GM12878 (cell line): ENCODE results near the gene CIAO2B. TPM values are rescaled to one million over a fixed set of nuclear protein-coding genes. Genes with fewer than 3 reads are reported as not detected.

Source experiments
- ATAC-seq: fragments of 200-7000 bp; cut with Tn5 transposase; 3 replicates; pipeline ENCODE4 v1.9.1; 2020; ENCODE audit warnings: mild to moderate bottlenecking, moderate library complexity
- BruUV-seq: library from RNA; stranded (reverse); fragments of 400-500 nt; replicated peaks from 2 replicates; lab custom pipeline; 2021; lab: Mats Ljungman, UMichigan
- CTCF ChIA-PET: fragments of 300-600 bp; sonication (Branson Sonifier 250); formaldehyde crosslinking; extraction: SDS; loops from one replicate; lab custom pipeline; 2021; ENCODE audit warnings: inconsistent platforms; lab: Yijun Ruan, JAX
- POLR2A ChIA-PET: fragments of 350-600 bp; formaldehyde crosslinking; extraction: SDS; loops from one replicate; lab custom pipeline; 2021; ENCODE audit warnings: inconsistent platforms; lab: Charles Lee
- RAD21 ChIA-PET: fragments of 300-600 bp; sonication (Branson Sonifier 250); formaldehyde crosslinking; loops from one replicate; lab custom pipeline; 2023; ENCODE audit warnings: antibody characterized with exemption; ENCODE audit not compliant: unreplicated experiment; lab: Charles Lee
- SMC1A ChIA-PET: fragments of 300-600 bp; sonication (Branson Sonifier 250); formaldehyde crosslinking; loops from one replicate; lab custom pipeline; 2023; ENCODE audit not compliant: unreplicated experiment, uncharacterized antibody; lab: Charles Lee
- DNase-seq: peaks from one replicate; pipeline ENCODE4 v3.0.0-alpha.2; 2011; ENCODE audit warnings: low read depth, low spot score
- FAIRE-seq: peaks from 3 replicates; lab custom pipeline; 2011; peaks lifted over from hg19 to GRCh38; lab: Jason Lieb, UNC
- H2AFZ ChIP-seq: 2 replicates; pipeline ENCODE4 v1.6.0; 2011; ENCODE audit warnings: low read depth, low read length, control low read depth; ENCODE audit not compliant: control insufficient read depth
- H3K27ac ChIP-seq: 2 replicates; pipeline ENCODE4 v1.5.1; 2011; ENCODE audit warnings: control low read depth; ENCODE audit not compliant: control insufficient read depth, insufficient read depth
- H3K27me3 ChIP-seq, 2 experiments: replicated peaks in 1 of 2; 2 replicates each; pipeline versions ENCODE4 v1.6.0 to v1.6.1; 2011; ENCODE audit warnings: low read length in 1 of 2; ENCODE audit not compliant: control insufficient read depth in 2 of 2, insufficient read depth in 2 of 2
- H3K36me3 ChIP-seq, 2 experiments: 2 replicates each; pipeline ENCODE4 v1.5.1; 2011; ENCODE audit warnings: low read length in 1 of 2; ENCODE audit not compliant: control insufficient read depth in 2 of 2, insufficient read depth in 2 of 2
- H3K4me1 ChIP-seq: 2 replicates; pipeline ENCODE4 v1.6.1; 2011; ENCODE audit warnings: mild to moderate bottlenecking, low read length, moderate library complexity, mixed read lengths; ENCODE audit not compliant: control insufficient read depth, insufficient read depth
- H3K4me2 ChIP-seq: 2 replicates; pipeline ENCODE4 v1.6.0; 2011; ENCODE audit warnings: control low read depth; ENCODE audit not compliant: control insufficient read depth, insufficient read depth
- H3K4me3 ChIP-seq: fragments of 200-600 bp; sonication (generic); 2 replicates; pipeline ENCODE4 v1.5.1; 2016
- H3K79me2 ChIP-seq: 2 replicates; pipeline ENCODE4 v1.6.0; 2011; ENCODE audit warnings: low read length; ENCODE audit not compliant: control insufficient read depth, insufficient read depth
- H3K9ac ChIP-seq: 2 replicates; pipeline ENCODE4 v1.8.0; 2011; ENCODE audit warnings: low read length, control low read depth, mixed read lengths; ENCODE audit not compliant: control insufficient read depth, insufficient read depth
- H3K9me3 ChIP-seq: replicated peaks from 3 replicates; pipeline ENCODE4 v1.5.1; 2011; ENCODE audit warnings: mild to moderate bottlenecking, low read length; ENCODE audit not compliant: control insufficient read depth, insufficient read depth
- H4K20me1 ChIP-seq: 2 replicates; pipeline ENCODE4 v1.6.0; 2011; ENCODE audit not compliant: control insufficient read depth, insufficient read depth
- E4F1 ChIP-seq: fragments of 450-650 bp; IDR thresholded peaks from 2 replicates; pipeline ENCODE4 v1.6.1; 2018; ENCODE audit warnings: borderline replicate concordance, mild to moderate bottlenecking; ENCODE audit not compliant: partially characterized antibody
- ELK1 ChIP-seq: IDR thresholded peaks from 2 replicates; pipeline ENCODE4 v1.6.1; 2012; ENCODE audit warnings: low read depth, low read length, improper control_type of control experiment
- ESRRA ChIP-seq: IDR thresholded peaks from 2 replicates; pipeline ENCODE4 v1.6.1; 2012; ENCODE audit warnings: mild to moderate bottlenecking, low read length, improper control_type of control experiment
- IRF3 ChIP-seq: fragments of 450-650 bp; IDR thresholded peaks from 2 replicates; pipeline ENCODE4 v1.6.1; 2014; ENCODE audit warnings: mild to moderate bottlenecking
- MAX ChIP-seq: IDR thresholded peaks from 2 replicates; pipeline ENCODE4 v1.6.1; 2012; ENCODE audit warnings: low read depth, low read length, improper control_type of control experiment
- NR2C1 ChIP-seq: fragments of 450-650 bp; IDR thresholded peaks from 2 replicates; pipeline ENCODE4 v1.6.1; 2017; ENCODE audit warnings: antibody characterized with exemption, mild to moderate bottlenecking, moderate library complexity
- NR2C2 ChIP-seq: IDR thresholded peaks from 2 replicates; pipeline ENCODE4 v1.6.1; 2011; ENCODE audit warnings: borderline replicate concordance, low read depth; ENCODE audit not compliant: control insufficient read depth, insufficient read length
- RELA ChIP-seq: fragments of 450-650 bp; IDR thresholded peaks from 2 replicates; pipeline ENCODE4 v1.8.0; 2014; ENCODE audit warnings: borderline replicate concordance; ENCODE audit not compliant: partially characterized antibody
- RELB ChIP-seq: fragments of 450-650 bp; IDR thresholded peaks from 2 replicates; pipeline ENCODE4 v1.6.1; 2017; ENCODE audit warnings: low read depth, mild to moderate bottlenecking, moderate library complexity
- SRF ChIP-seq, 2 experiments: IDR thresholded peaks; 2 replicates each; pipeline ENCODE4 v1.6.1; 2011; ENCODE audit warnings: low read depth in 2 of 2, low read length in 2 of 2, mild to moderate bottlenecking in 1 of 2, moderate library complexity in 1 of 2
- ZBED1 ChIP-seq: IDR thresholded peaks from 2 replicates; pipeline ENCODE4 v1.6.1; 2016; ENCODE audit warnings: borderline replicate concordance
- ZBTB11 ChIP-seq: fragments of 450-650 bp; formaldehyde crosslinking; IDR thresholded peaks from 2 replicates; pipeline ENCODE4 v1.5.0; 2022; ENCODE audit warnings: mild to moderate bottlenecking, missing genetic modification characterization
- ZNF274 ChIP-seq: IDR thresholded peaks from one replicate; pipeline ENCODE4 v1.8.0; 2011; ENCODE audit not compliant: insufficient read length, insufficient read depth
- WGBS: methylation state at CpG from one replicate; pipeline ENCODE4 v1.1.6; 2016; ENCODE audit warnings: low lambda C conversion rate; ENCODE audit not compliant: insufficient replicate concordance, insufficient coverage; ENCODE audit errors: missing lambda C conversion rate; 5-methylcytosine and 5-hydroxymethylcytosine counted together
- in situ Hi-C: fragments of 300-500 bp; cut with MboI; formaldehyde crosslinking; loops from 9 replicates; pipeline ENCODE4 v1.14.3; 2018; ENCODE audit warnings: mixed read lengths
- intact Hi-C: fragments of 100-400 bp; cut with micrococcal nuclease; formaldehyde crosslinking; loops from one replicate; pipeline ENCODE4 v1.14.2; 2022; ENCODE audit not compliant: unreplicated experiment
- polyA plus RNA-seq, 11 experiments: library from polyadenylated mRNA; depleted of rRNA in 4 of 11; unstranded in 6 of 11; stranded (reverse) in 5 of 11; fragments of >200 nt; fragmentation: Nextera tagmentation in 4 of 11; fragmentation: Illumina TruSeq in 1 of 11; extraction: Ambion mirVana in 4 of 11; extraction: Trizol in 1 of 11; gene quantifications; 1 replicate in 1 of 11; 2 replicates in 10 of 11; pipeline versions ENCODE4 v1.2.1 to v1.2.3, GENCODE V29; 2011 to 2016; ENCODE audit warnings: inconsistent platforms in 2 of 11, missing spikeins in 2 of 11, low read depth in 1 of 11
- total RNA-seq, 4 experiments: library from RNA; depleted of rRNA in 3 of 4; stranded (reverse); fragments of >200 nt in 3 of 4; fragmentation: Illumina TruSeq in 1 of 4; extraction: Trizol in 1 of 4; gene quantifications; 2 replicates each; pipeline versions ENCODE4 v1.2.1 to v1.2.3, GENCODE V29; 2013 to 2021

Gene CIAO2B
- total and polyA plus RNA-seq, 10 of the 15 experiments (the other 5 are each of a cell fraction or from before 2014, with no cell fraction given): 76.4 to 241 (median 138) TPM

- CTCF ChIA-PET: interaction anchor here (1.0 to 9.7 kb wide), 8 partner anchors 10 to 65 kb away, joined by 3 to 77 read pairs (median 8); partner anchors contain the start of genes CDH16, PDP2 and RRAD
- no peak overlapping the region for H3K9ac ChIP-seq
- RAD21 ChIA-PET: no interaction called here
- FAIRE-seq (no peak), ATAC-seq (no peak), DNase-seq (no peak)
- no peaks in the 10 kb centered on the region for H3K79me2 ChIP-seq
- in situ Hi-C loops: no loop called here
- BruUV-seq: no TSS peak
- H3K36me3 ChIP-seq: no peaks in the 10 kb centered on the region
- no peaks in the 10 kb centered on the region for H3K9me3 ChIP-seq
- H3K4me2 ChIP-seq: no peak overlapping the region
- H3K27ac ChIP-seq: no peak overlapping the region
- intact Hi-C loops: no loop called here
- 68% methylated on average over 2 of the region's 2 CpGs for WGBS
- H3K4me1 ChIP-seq: no peaks in the 10 kb centered on the region; the same call in 1 of the 2 replicates
- SMC1A ChIA-PET: interaction anchor here (0.7 to 1.3 kb wide), 3 partner anchors 32 to 239 kb away, joined by 3 to 4 read pairs (median 4); no protein-coding TSS in a partner anchor
- no peak overlapping the region for H2AFZ ChIP-seq
- POLR2A ChIA-PET: no interaction called here
- no peak overlapping the region for H3K4me3 ChIP-seq
- H3K27me3 ChIP-seq: no peaks in the 10 kb centered on the region
- H4K20me1 ChIP-seq: no peaks in the 10 kb centered on the region
- TF ChIP-seq RELB: no peak
- TF ChIP-seq ELK1: no peak
- TF ChIP-seq IRF3: no peak
- TF ChIP-seq RELA: no peak
- no peak for TF ChIP-seq ZBTB11
- no peak for TF ChIP-seq NR2C1
- no peak for TF ChIP-seq SRF (IDR thresholded peaks at IDR 0.05; ENCODE audit: low read depth in 2 of 2, low read length in 2 of 2)
- no peak for TF ChIP-seq ESRRA
- TF ChIP-seq MAX: no peak
- TF ChIP-seq ZBED1: no peak
- TF ChIP-seq E4F1: no peak
- TF ChIP-seq ZNF274: no peak
- TF ChIP-seq NR2C2: no peak
Measured at GRCh38 chr16:66894055-66894454, 40.1 kb downstream of the CIAO2B start.
